ENCODE data around the gene ABHD2. TPM values are rescaled to one million over a fixed set of nuclear protein-coding genes. Genes with fewer than 3 reads are reported as not detected.

Gene ABHD2
- total and polyA plus RNA-seq, 2 donors (not counting 1 experiment from before 2014, with no cell fraction given), result 39.5 to 84.9 TPM

GRCh38 chr15:89137926-89138325, 49.7 kb downstream of the ABHD2 start:
- no peak overlapping the region for H3K4me2 ChIP-seq (ENCODE audit: extremely low read depth, insufficient read depth, low read length)
- H3K9me3 ChIP-seq (ENCODE audit: control insufficient read depth, insufficient read depth, low read depth, low read length), result no peaks in the 10 kb centered on the region
- H3K4me1 ChIP-seq (ENCODE audit: control insufficient read depth, extremely low read depth, insufficient read depth, low read length), result peaks cover 18% of the 10 kb centered on the region
- no peak overlapping the region for H3K4me3 ChIP-seq (replicated peaks in 1 of 4; ENCODE audit: control extremely low read depth in 1 of 4, insufficient read depth in 1 of 4, low read depth in 3 of 4, low read length in 4 of 4)
- no peaks in the 10 kb centered on the region for H4K20me1 ChIP-seq (ENCODE audit: control insufficient read depth, extremely low read depth, insufficient read depth, low read length)
- no peak overlapping the region for H3K9ac ChIP-seq (ENCODE audit: insufficient read depth, low read length)
- TF ChIP-seq EZH2 (IDR thresholded peaks at IDR 0.05; ENCODE audit: low read length, missing control alignments), result no peak
- TF ChIP-seq, protein P1, sequence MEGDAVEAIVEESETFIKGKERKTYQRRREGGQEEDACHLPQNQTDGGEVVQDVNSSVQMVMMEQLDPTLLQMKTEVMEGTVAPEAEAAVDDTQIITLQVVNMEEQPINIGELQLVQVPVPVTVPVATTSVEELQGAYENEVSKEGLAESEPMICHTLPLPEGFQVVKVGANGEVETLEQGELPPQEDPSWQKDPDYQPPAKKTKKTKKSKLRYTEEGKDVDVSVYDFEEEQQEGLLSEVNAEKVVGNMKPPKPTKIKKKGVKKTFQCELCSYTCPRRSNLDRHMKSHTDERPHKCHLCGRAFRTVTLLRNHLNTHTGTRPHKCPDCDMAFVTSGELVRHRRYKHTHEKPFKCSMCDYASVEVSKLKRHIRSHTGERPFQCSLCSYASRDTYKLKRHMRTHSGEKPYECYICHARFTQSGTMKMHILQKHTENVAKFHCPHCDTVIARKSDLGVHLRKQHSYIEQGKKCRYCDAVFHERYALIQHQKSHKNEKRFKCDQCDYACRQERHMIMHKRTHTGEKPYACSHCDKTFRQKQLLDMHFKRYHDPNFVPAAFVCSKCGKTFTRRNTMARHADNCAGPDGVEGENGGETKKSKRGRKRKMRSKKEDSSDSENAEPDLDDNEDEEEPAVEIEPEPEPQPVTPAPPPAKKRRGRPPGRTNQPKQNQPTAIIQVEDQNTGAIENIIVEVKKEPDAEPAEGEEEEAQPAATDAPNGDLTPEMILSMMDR (conservative IDR thresholded peaks at IDR 0.05 in 1 of 2, IDR thresholded peaks at IDR 0.05 in 1 of 2; ENCODE audit: low read depth in 1 of 2, low read length in 2 of 2), result no peak
- H2AFZ ChIP-seq (ENCODE audit: low read length), result no peak overlapping the region
- no peaks in the 10 kb centered on the region for H3K36me3 ChIP-seq (ENCODE audit: control insufficient read depth, insufficient read depth, low read length)
- H3K79me2 ChIP-seq (ENCODE audit: control insufficient read depth, insufficient read depth, low read length), result no peaks in the 10 kb centered on the region
- H3K27ac ChIP-seq (ENCODE audit: insufficient read depth, low read length), result peak overlapping the region; percentile 56
- H3K27me3 ChIP-seq (ENCODE audit: control insufficient read depth, insufficient read depth, low read length), result no peaks in the 10 kb centered on the region
- DNase-seq (ENCODE audit: low read depth in 2 of 2), result no peak

- Histone ChIP-seq H2AFZ (ENCODE audit: low read length) (no peak overlapping the region), H3K27ac (ENCODE audit: insufficient read depth, low read length) (no peak overlapping the region), H3K9ac (ENCODE audit: insufficient read depth, low read length) (no peak overlapping the region), H3K36me3 (ENCODE audit: control insufficient read depth, insufficient read depth, low read length) (no peaks in the 10 kb centered on the region), H4K20me1 (ENCODE audit: control insufficient read depth, extremely low read depth, insufficient read depth, low read length) (no peaks in the 10 kb centered on the region), H3K27me3 (ENCODE audit: control insufficient read depth, insufficient read depth, low read length) (no peaks in the 10 kb centered on the region), H3K4me1 (ENCODE audit: control insufficient read depth, extremely low read depth, insufficient read depth, low read length) (peaks cover 18% of the 10 kb centered on the region), H3K4me2 (ENCODE audit: extremely low read depth, insufficient read depth, low read length) (no peak overlapping the region), H3K9me3 (ENCODE audit: control insufficient read depth, insufficient read depth, low read depth, low read length) (no peaks in the 10 kb centered on the region), H3K79me2 (ENCODE audit: control insufficient read depth, insufficient read depth, low read length) (no peaks in the 10 kb centered on the region), H3K4me3 (replicated peaks in 1 of 4; ENCODE audit: control extremely low read depth in 1 of 4, insufficient read depth in 1 of 4, low read depth in 3 of 4, low read length in 4 of 4) (no peak overlapping the region)
- peak; percentile 26 to 36 for DNase-seq (ENCODE audit: low read depth in 2 of 2)
- TF ChIP-seq, protein P1 (conservative IDR thresholded peaks at IDR 0.05 in 1 of 2, IDR thresholded peaks at IDR 0.05 in 1 of 2; ENCODE audit: low read depth in 1 of 2, low read length in 2 of 2), result no peak
- no peak for TF ChIP-seq EZH2 (IDR thresholded peaks at IDR 0.05; ENCODE audit: low read length, missing control alignments)
Measured at GRCh38 chr15:89138999-89139612, 50.9 kb downstream of the ABHD2 start.

GRCh38 chr15:89139613-89140499, 51.6 kb downstream of the ABHD2 start:
- no peak overlapping the region for H3K9ac ChIP-seq (ENCODE audit: insufficient read depth, low read length)
- TF ChIP-seq EZH2 (IDR thresholded peaks at IDR 0.05; ENCODE audit: low read length, missing control alignments), result no peak
- TF ChIP-seq, protein P1 (conservative IDR thresholded peaks at IDR 0.05 in 1 of 2, IDR thresholded peaks at IDR 0.05 in 1 of 2; ENCODE audit: low read depth in 1 of 2, low read length in 2 of 2), result peak; percentile 5 to 24
- DNase-seq (ENCODE audit: low read depth in 2 of 2), result peak in 1 of 2 donors; percentile 27
- H3K36me3 ChIP-seq (ENCODE audit: control insufficient read depth, insufficient read depth, low read length), result no peaks in the 10 kb centered on the region
- no peak overlapping the region for H3K4me3 ChIP-seq (replicated peaks in 1 of 4; ENCODE audit: control extremely low read depth in 1 of 4, insufficient read depth in 1 of 4, low read depth in 3 of 4, low read length in 4 of 4)
- H3K4me1 ChIP-seq (ENCODE audit: control insufficient read depth, extremely low read depth, insufficient read depth, low read length), result peaks cover 18% of the 10 kb centered on the region
- H3K4me2 ChIP-seq (ENCODE audit: extremely low read depth, insufficient read depth, low read length), result no peak overlapping the region
- no peaks in the 10 kb centered on the region for H3K79me2 ChIP-seq (ENCODE audit: control insufficient read depth, insufficient read depth, low read length)
- no peak overlapping the region for H2AFZ ChIP-seq (ENCODE audit: low read length)
- H3K9me3 ChIP-seq (ENCODE audit: control insufficient read depth, insufficient read depth, low read depth, low read length), result no peaks in the 10 kb centered on the region
- no peaks in the 10 kb centered on the region for H4K20me1 ChIP-seq (ENCODE audit: control insufficient read depth, extremely low read depth, insufficient read depth, low read length)
- no peak overlapping the region for H3K27ac ChIP-seq (ENCODE audit: insufficient read depth, low read length)
- H3K27me3 ChIP-seq (ENCODE audit: control insufficient read depth, insufficient read depth, low read length), result no peaks in the 10 kb centered on the region

All from fibroblast of lung (primary cell).